ENCODE data around the gene CADM2.
"Not testable (repeated sequence)": the region's sequence is repeated elsewhere in the genome, so short reads cannot be mapped to it uniquely, and the experiment has no call there.

The CADM2 gene

GRCh38 chr3:85481411-85482212, 522.8 kb downstream of the CADM2 start:
- DNase-seq (ENCODE audit: low read depth), result no peak

GRCh38 chr3:85482213-85482490, 523.4 kb downstream of the CADM2 start:
- DNase-seq (ENCODE audit: low read depth), result no peak

GRCh38 chr3:85483986-85484385, 525.2 kb downstream of the CADM2 start:
- DNase-seq (ENCODE audit: low read depth), result no peak

- DNase-seq (ENCODE audit: low read depth), result no peak
These were observed 528.6 kb downstream of the CADM2 start for GRCh38 chr3:85487375-85487774.

GRCh38 chr3:85495602-85496001, 536.8 kb downstream of the CADM2 start:
- DNase-seq (ENCODE audit: low read depth), result no peak

GRCh38 chr3:85498177-85498576, 539.4 kb downstream of the CADM2 start:
- DNase-seq (ENCODE audit: low read depth), result no peak

- DNase-seq (ENCODE audit: low read depth), result no peak
These were observed 543.5 kb downstream of the CADM2 start for GRCh38 chr3:85502148-85502875.

- DNase-seq (ENCODE audit: low read depth), result not testable (repeated sequence)
These were observed 545.5 kb downstream of the CADM2 start for GRCh38 chr3:85504129-85504784.

GRCh38 chr3:85504785-85505511, 546.2 kb downstream of the CADM2 start:
- not testable (repeated sequence) for DNase-seq (ENCODE audit: low read depth)

- not testable (repeated sequence) for DNase-seq (ENCODE audit: low read depth)
These were observed 548.3 kb downstream of the CADM2 start for GRCh38 chr3:85507052-85507451.

- DNase-seq (ENCODE audit: low read depth), result no peak
These were observed 549.9 kb downstream of the CADM2 start for GRCh38 chr3:85508659-85509058.

- DNase-seq (ENCODE audit: low read depth), result no peak
These were observed 557.4 kb downstream of the CADM2 start for GRCh38 chr3:85516146-85516545.

- no peak for DNase-seq (ENCODE audit: low read depth)
These were observed 565.3 kb downstream of the CADM2 start for GRCh38 chr3:85524104-85524503.

- no peak for DNase-seq (ENCODE audit: low read depth)
These were observed 566.5 kb downstream of the CADM2 start for GRCh38 chr3:85525264-85525663.

- no peak for DNase-seq (ENCODE audit: low read depth)
These were observed 574.8 kb downstream of the CADM2 start for GRCh38 chr3:85533586-85533985.

GRCh38 chr3:85535517-85535916, 576.7 kb downstream of the CADM2 start:
- DNase-seq (ENCODE audit: low read depth), result no peak

- no peak for DNase-seq (ENCODE audit: low read depth)
These were observed 580.4 kb downstream of the CADM2 start for GRCh38 chr3:85539232-85539631.

- DNase-seq (ENCODE audit: low read depth), result no peak
These were observed 595.4 kb downstream of the CADM2 start for GRCh38 chr3:85554153-85554552.

GRCh38 chr3:85560088-85560785, 601.4 kb downstream of the CADM2 start:
- no peak for DNase-seq (ENCODE audit: low read depth)

- DNase-seq (ENCODE audit: low read depth), result peak; percentile 14
These were observed 608.4 kb downstream of the CADM2 start for GRCh38 chr3:85567071-85567676.

GRCh38 chr3:85570819-85571218, 612.0 kb downstream of the CADM2 start:
- DNase-seq (ENCODE audit: low read depth), result no peak
